ENCODE results near the gene OSBP2. TPM values are rescaled to one million over a fixed set of nuclear protein-coding genes. Genes with fewer than 3 reads are reported as not detected.
"Not testable (repeated sequence)": the region's sequence is repeated elsewhere in the genome, so short reads cannot be mapped to it uniquely, and the experiment has no call there.

OSBP2 gene
- total and polyA plus RNA-seq, 10 of the 15 experiments (the other 5 are each of a cell fraction or from before 2014, with no cell fraction given): 0.11 to 7.7 (median 3.6) TPM

- peak overlapping the region; percentile 43 for H3K27ac ChIP-seq (ENCODE audit: control insufficient read depth, insufficient read depth)
- DNase-seq (ENCODE audit: low read depth, low spot score); H3K9me3 ChIP-seq (replicated peaks; ENCODE audit: control insufficient read depth, insufficient read depth, low read length); H3K36me3 ChIP-seq (ENCODE audit: control insufficient read depth in 2 of 2, insufficient read depth in 2 of 2, low read length in 1 of 2); H4K20me1 ChIP-seq (ENCODE audit: control insufficient read depth, insufficient read depth); POLR2A ChIA-PET; in situ Hi-C loops (cut with MboI); BruUV-seq (replicated peaks); H3K79me2 ChIP-seq (ENCODE audit: control insufficient read depth, insufficient read depth, low read length); H3K27me3 ChIP-seq (replicated peaks in 1 of 2; ENCODE audit: control insufficient read depth in 2 of 2, insufficient read depth in 2 of 2, low read length in 1 of 2); H3K4me2 ChIP-seq (ENCODE audit: control insufficient read depth, insufficient read depth); H2AFZ ChIP-seq (ENCODE audit: control insufficient read depth, low read depth, low read length); H3K4me3 ChIP-seq; H3K9ac ChIP-seq (ENCODE audit: control insufficient read depth, insufficient read depth, low read length); FAIRE-seq; intact Hi-C loops (cut with micrococcal nuclease; ENCODE audit: unreplicated experiment): not testable (repeated sequence)
- CTCF ChIA-PET: interaction anchor here (0.6 to 8.5 kb wide), 3 partner anchors 10 to 342 kb away, joined by 3 to 57 read pairs (median 4); no protein-coding TSS in a partner anchor
- RAD21 ChIA-PET (ENCODE audit: unreplicated experiment): interaction anchor here (0.7 to 0.9 kb wide), 2 partner anchors 31 to 105 kb away, joined by 3 read pairs; no protein-coding TSS in a partner anchor
- TF ChIP-seq NFYB (IDR thresholded peaks at IDR 0.05; ENCODE audit: insufficient read depth, low read depth, low read length): peak; percentile 47; the same call in 1 of the 2 replicates
- 55% methylated on average over 7 of the region's 7 CpGs for WGBS (ENCODE audit: insufficient coverage, insufficient replicate concordance, low lambda C conversion rate, missing lambda C conversion rate)
- peaks cover 38% of the 10 kb centered on the region for H3K4me1 ChIP-seq (ENCODE audit: control insufficient read depth, insufficient read depth, low read length)
- peak; percentile 14 for ATAC-seq
- SMC1A ChIA-PET (ENCODE audit: uncharacterized antibody, unreplicated experiment): interaction anchor here (3.9 kb wide), 1 partner anchor 105 kb away, joined by 14 read pairs; the partner anchor contains the start of gene SLC35E4
Observed at GRCh38 chr22:30740007-30740406, 45.3 kb downstream of the OSBP2 start.

DNA sequence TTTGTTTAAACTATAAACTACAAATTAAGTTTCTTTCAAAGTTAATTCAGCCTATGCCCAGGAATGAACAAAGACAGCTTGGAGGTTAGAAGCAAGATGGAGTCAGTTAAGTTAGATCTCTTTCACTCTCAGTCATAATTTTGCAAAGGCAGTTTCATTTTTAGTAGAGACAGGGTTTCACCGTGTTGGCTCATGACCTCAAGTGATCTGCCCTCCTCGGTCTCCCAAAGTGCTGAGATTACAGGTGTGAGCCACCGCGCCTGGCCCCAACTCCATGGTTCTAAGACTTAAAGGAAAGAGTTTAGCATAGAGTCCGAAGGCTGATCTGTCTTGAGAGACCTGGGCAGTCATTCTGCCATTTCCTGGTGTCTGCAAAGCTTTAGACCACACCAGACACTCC, 45.8 kb downstream of the OSBP2 start:
- peak; percentile 83 for ATAC-seq
- peaks cover 42% of the 10 kb centered on the region for H3K4me1 ChIP-seq (ENCODE audit: control insufficient read depth, insufficient read depth, low read length)
- H3K79me2 ChIP-seq (ENCODE audit: control insufficient read depth, insufficient read depth, low read length); POLR2A ChIA-PET; H3K9me3 ChIP-seq (replicated peaks; ENCODE audit: control insufficient read depth, insufficient read depth, low read length); H3K36me3 ChIP-seq (ENCODE audit: control insufficient read depth in 2 of 2, insufficient read depth in 2 of 2, low read length in 1 of 2); intact Hi-C loops (cut with micrococcal nuclease; ENCODE audit: unreplicated experiment); H3K4me3 ChIP-seq; H3K9ac ChIP-seq (ENCODE audit: control insufficient read depth, insufficient read depth, low read length); in situ Hi-C loops (cut with MboI); H3K27me3 ChIP-seq (replicated peaks in 1 of 2; ENCODE audit: control insufficient read depth in 2 of 2, insufficient read depth in 2 of 2, low read length in 1 of 2); H4K20me1 ChIP-seq (ENCODE audit: control insufficient read depth, insufficient read depth); BruUV-seq (replicated peaks): not testable (repeated sequence)
- DNase-seq (ENCODE audit: low read depth, low spot score): peak; percentile 38
- CTCF ChIA-PET: interaction anchor here (0.6 to 8.5 kb wide), 4 partner anchors 10 to 342 kb away, joined by 3 to 57 read pairs (median 4); partner anchors contain the start of gene SLC35E4
- peak overlapping the region; percentile 43 for H3K27ac ChIP-seq (ENCODE audit: control insufficient read depth, insufficient read depth)
- 15% methylated on average over 5 of the region's 5 CpGs for WGBS (ENCODE audit: insufficient coverage, insufficient replicate concordance, low lambda C conversion rate, missing lambda C conversion rate)
- SMC1A ChIA-PET (ENCODE audit: uncharacterized antibody, unreplicated experiment): interaction anchor here (0.8 to 3.9 kb wide), 2 partner anchors 21 to 106 kb away, joined by 3 to 14 read pairs; partner anchors contain the start of gene SLC35E4
- H2AFZ ChIP-seq (ENCODE audit: control insufficient read depth, low read depth, low read length): peak overlapping the region; percentile 12; the same call in 1 of the 2 replicates
- H3K4me2 ChIP-seq (ENCODE audit: control insufficient read depth, insufficient read depth): peak overlapping the region; percentile 51; the same call in 1 of the 2 replicates
- FAIRE-seq: peak; percentile 18
- RAD21 ChIA-PET (ENCODE audit: unreplicated experiment): interaction anchor here (0.7 to 0.9 kb wide), 2 partner anchors 31 to 106 kb away, joined by 3 read pairs; no protein-coding TSS in a partner anchor
- TF ChIP-seq NR2F1 (conservative IDR thresholded peaks at IDR 0.05): peak; percentile 57
- peak; percentile 52 for TF ChIP-seq RUNX3 (IDR thresholded peaks at IDR 0.05; ENCODE audit: low read length)
- TF ChIP-seq ATF7 (IDR thresholded peaks at IDR 0.05; ENCODE audit: low read depth): 0 out of 2 replicates have a peak, but pooled peaks have one; percentile 6
- peak; percentile 93 for TF ChIP-seq JUNB (IDR thresholded peaks at IDR 0.05)
- 0 out of 2 replicates have a peak, but pooled peaks have one; percentile 10 for TF ChIP-seq NR2C1 (IDR thresholded peaks at IDR 0.05)
- TF ChIP-seq IKZF2 (IDR thresholded peaks at IDR 0.05): peak; percentile 46 to 61; a peak in 3 of 4 replicates
- TF ChIP-seq ETV6 (conservative IDR thresholded peaks at IDR 0.05 in 1 of 2, IDR thresholded peaks at IDR 0.05 in 1 of 2; ENCODE audit: borderline replicate concordance in 1 of 2, low read depth in 1 of 2): peak in 1 of 2 experiments; percentile 47; a peak in 1 of 4 replicates
- TF ChIP-seq NFIC (IDR thresholded peaks at IDR 0.05; ENCODE audit: low read depth, low read length): 0 out of 2 replicates have a peak, but pooled peaks have one; percentile 39
- 0 out of 2 replicates have a peak, but pooled peaks have one; percentile 19 for TF ChIP-seq YY1 (IDR thresholded peaks at IDR 0.05; ENCODE audit: low read depth, low read length)
- TF ChIP-seq DPF2 (IDR thresholded peaks at IDR 0.05): 0 out of 2 replicates have a peak, but pooled peaks have one; percentile 33
- TF ChIP-seq ATF2 (IDR thresholded peaks at IDR 0.05; ENCODE audit: low read length): peak; percentile 43; the same call in 1 of the 2 replicates
- peak; percentile 51 for TF ChIP-seq IKZF1 (conservative IDR thresholded peaks at IDR 0.05)
- TF ChIP-seq EED (IDR thresholded peaks at IDR 0.05; ENCODE audit: low read depth): peak; percentile 30; the same call in 1 of the 2 replicates
- TF ChIP-seq MTA2 (IDR thresholded peaks at IDR 0.05; ENCODE audit: low read depth): peak; percentile 24; the same call in 1 of the 2 replicates
- TF ChIP-seq CREB1 (IDR thresholded peaks at IDR 0.05; ENCODE audit: low read depth): peak; percentile 16; the same call in 1 of the 2 replicates
